ENCODE measurements around the gene C5. TPM values are rescaled to one million over a fixed set of nuclear protein-coding genes. Genes with fewer than 3 reads are reported as not detected.

Gene C5
- total RNA-seq, 4 donors from 2014 or later = 0.83 to 5.1 (median 1.6) TPM

GRCh38 chr9:120904061-120904977 is 145.8 kb downstream of the C5 start:
- no peaks in the 10 kb centered on the region for H3K27me3 ChIP-seq
- H3K4me3 ChIP-seq = no peak overlapping the region
- no peaks in the 10 kb centered on the region for H3K9me3 ChIP-seq
- intact Hi-C loops (cut with DNase I) = no loop called here
- no peak for DNase-seq
- peaks cover 0 to 23% (median 0%) of the 10 kb centered on the region in 3 donors for H3K36me3 ChIP-seq
- 85 to 91% methylated on average over 11 to 12 of the region's 16 CpGs for WGBS, 2 donors
- H3K27ac ChIP-seq = peak overlapping the region in 2 of 4 donors; percentile 34 to 51
- no peaks in the 10 kb centered on the region for H3K4me1 ChIP-seq
- TF ChIP-seq CTCF (IDR thresholded peaks at IDR 0.05) = no peak
- TF ChIP-seq POLR2A (IDR thresholded peaks at IDR 0.05) = no peak

- Histone ChIP-seq H3K27ac (peak overlapping the region in 1 of 4 donors; percentile 14), H3K27me3 (no peaks in the 10 kb centered on the region), H3K36me3 (peaks cover 0 to 15% (median 0%) of the 10 kb centered on the region in 3 donors), H3K9me3 (no peaks in the 10 kb centered on the region), H3K4me1 (no peaks in the 10 kb centered on the region), H3K4me3 (no peak overlapping the region)
- WGBS, 2 donors = 62 to 78% methylated on average over 5 to 6 of the region's 14 CpGs
- TF ChIP-seq POLR2A (IDR thresholded peaks at IDR 0.05) (no peak), CTCF (IDR thresholded peaks at IDR 0.05) (no peak)
- intact Hi-C loops (cut with DNase I) = no loop called here
- no peak for DNase-seq
Observed at GRCh38 chr9:120902569-120903535, 147.2 kb downstream of the C5 start.

Other genes with a start within 250 kb of the C5 start
- 10 to 100 TPM; 21.4 to 35.3 (median 33.3) TPM for gene PSMD5, start 207.4 kb downstream of the C5 start, total RNA-seq
- 10 to 100 TPM; 12.8 to 40.0 (median 30.9) TPM for gene PHF19, start 173.1 kb downstream of the C5 start, total RNA-seq
- gene TRAF1, start 123.5 kb downstream of the C5 start, total RNA-seq = 1 to 10 TPM; 2.5 to 5.7 (median 2.8) TPM
- gene CNTRL, start 24.7 kb upstream of the C5 start, total RNA-seq = 10 to 100 TPM in 1 of 4 donors, 1 to 10 TPM in 3; 7.2 to 15.3 (median 8.0) TPM
- 10 to 100 TPM; 36.7 to 56.5 (median 42.8) TPM for gene RAB14, start 151.6 kb upstream of the C5 start, total RNA-seq
- gene GSN, start 217.9 kb upstream of the C5 start, total RNA-seq = 1,000 to 10,000 TPM in 2 of 4 donors, 100 to 1,000 TPM in 2; 287 to 1,151 (median 926) TPM